Mucosa of stomach (tissue), 1 donor: ENCODE results near the gene RNF25.

Source experiments
- H3K27me3 ChIP-seq: one replicate; pipeline ENCODE4 v1.7.0; 2013; ENCODE audit warnings: mild to moderate bottlenecking, low read length; ENCODE audit not compliant: control insufficient read depth, insufficient read depth
- H3K36me3 ChIP-seq: one replicate; pipeline ENCODE4 v1.7.0; 2013; ENCODE audit warnings: low read length; ENCODE audit not compliant: control insufficient read depth, insufficient read depth
- H3K4me1 ChIP-seq: one replicate; pipeline ENCODE4 v1.7.0; 2013; ENCODE audit warnings: mild to moderate bottlenecking, low read length; ENCODE audit not compliant: control insufficient read depth, insufficient read depth
- H3K4me3 ChIP-seq: one replicate; pipeline ENCODE4 v1.7.0; 2013; ENCODE audit warnings: low read length
- H3K9ac ChIP-seq: one replicate; pipeline ENCODE4 v1.7.0; 2013; ENCODE audit warnings: mild to moderate bottlenecking, low read length, moderate library complexity
- H3K9me3 ChIP-seq: one replicate; pipeline ENCODE4 v1.7.0; 2013; ENCODE audit warnings: mild to moderate bottlenecking, low read length, moderate library complexity; ENCODE audit not compliant: control insufficient read depth
- donor health status: Pancreatic carcinoma.

The RNF25 gene

DNA sequence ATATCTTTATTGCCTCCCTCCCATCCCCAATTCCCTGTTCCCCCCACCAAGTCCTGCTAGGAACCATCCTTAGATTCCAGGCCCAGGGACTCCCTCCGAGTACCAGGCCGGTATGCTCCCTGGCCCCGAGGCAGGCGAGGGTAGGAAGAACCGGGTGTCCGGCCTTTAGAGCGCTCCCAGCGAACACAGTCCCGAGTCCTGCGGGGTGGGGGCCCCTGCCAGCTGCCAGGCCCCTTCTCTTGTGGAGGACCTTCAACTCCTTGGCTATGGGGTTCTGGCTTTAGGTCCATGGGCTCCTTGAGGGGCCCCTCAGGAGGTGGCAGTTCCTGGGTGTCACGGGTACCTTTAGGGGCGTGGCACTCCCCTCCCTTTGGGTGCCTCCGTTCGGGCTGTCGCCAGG lies 7.9 kb downstream of the RNF25 start:
- H3K9ac ChIP-seq: no peak overlapping the region
- H3K4me1 ChIP-seq: no peaks in the 10 kb centered on the region
- H3K36me3 ChIP-seq: peaks cover 16% of the 10 kb centered on the region
- H3K4me3 ChIP-seq: no peak overlapping the region
- no peaks in the 10 kb centered on the region for H3K9me3 ChIP-seq
- H3K27me3 ChIP-seq: no peaks in the 10 kb centered on the region

DNA sequence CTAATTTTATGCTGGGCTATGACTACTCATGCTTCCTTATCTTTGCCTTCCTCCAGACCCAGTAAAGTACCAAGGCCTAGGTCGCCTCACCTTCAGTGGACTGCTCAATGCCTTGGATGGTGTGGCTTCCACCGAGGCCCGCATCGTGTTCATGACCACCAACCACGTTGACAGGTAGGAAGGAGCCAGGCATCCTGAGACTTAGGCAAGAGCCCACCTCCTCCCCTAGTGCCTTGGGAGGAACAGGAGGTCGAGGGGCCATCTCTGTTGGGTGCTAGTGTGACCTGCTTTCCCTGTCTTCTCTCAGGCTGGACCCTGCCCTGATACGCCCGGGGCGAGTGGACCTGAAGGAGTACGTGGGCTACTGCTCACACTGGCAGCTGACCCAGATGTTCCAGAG lies 9.0 kb downstream of the RNF25 start:
- Histone ChIP-seq H3K9me3 (no peaks in the 10 kb centered on the region), H3K27me3 (no peaks in the 10 kb centered on the region), H3K36me3 (peaks cover 12% of the 10 kb centered on the region), H3K4me3 (no peak overlapping the region), H3K9ac (no peak overlapping the region), H3K4me1 (no peaks in the 10 kb centered on the region)

DNA sequence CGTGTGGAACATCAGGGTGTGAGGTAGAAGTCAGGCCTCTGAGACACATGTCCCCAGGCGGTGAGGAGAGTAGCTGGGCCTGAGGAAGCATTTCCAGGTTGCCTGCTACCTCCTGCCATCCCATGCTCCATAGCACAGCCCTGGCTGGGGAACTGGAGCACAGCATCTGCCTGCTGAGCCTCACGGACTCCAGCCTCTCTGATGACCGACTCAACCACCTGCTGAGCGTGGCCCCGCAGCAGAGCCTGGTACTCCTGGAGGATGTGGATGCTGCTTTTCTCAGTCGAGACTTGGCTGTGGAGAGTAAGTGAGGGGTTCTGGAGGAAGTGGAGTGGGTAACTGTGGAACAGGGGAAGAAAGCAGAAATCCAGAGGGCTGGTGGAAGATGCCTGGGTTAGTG lies 9.4 kb downstream of the RNF25 start:
- Histone ChIP-seq H3K9ac (no peak overlapping the region), H3K36me3 (peaks cover 12% of the 10 kb centered on the region), H3K9me3 (no peaks in the 10 kb centered on the region), H3K4me1 (no peaks in the 10 kb centered on the region), H3K4me3 (no peak overlapping the region), H3K27me3 (no peaks in the 10 kb centered on the region)

DNA sequence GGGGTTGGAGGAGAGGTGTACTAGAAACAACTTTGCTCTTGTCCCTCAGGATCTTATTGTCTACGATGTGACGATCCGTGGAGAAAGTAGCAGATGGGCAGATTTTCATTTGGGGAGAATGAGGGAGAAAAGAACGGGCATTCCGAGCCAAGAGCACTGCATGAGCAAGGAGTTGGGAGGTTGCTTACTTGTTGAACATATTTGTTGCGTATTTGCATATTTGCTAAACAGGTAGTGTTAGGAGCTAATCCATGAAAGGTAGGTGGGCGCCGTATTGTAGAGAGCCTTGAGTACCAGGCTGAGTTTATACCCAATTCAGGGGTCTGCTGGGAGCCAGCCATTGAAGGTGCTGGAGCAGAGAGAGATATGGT lies 11.8 kb downstream of the RNF25 start:
- Histone ChIP-seq H3K9me3 (no peaks in the 10 kb centered on the region), H3K36me3 (peaks cover 12% of the 10 kb centered on the region), H3K4me3 (peak overlapping the region; percentile 61), H3K9ac (peak overlapping the region; percentile 74), H3K4me1 (no peaks in the 10 kb centered on the region), H3K27me3 (no peaks in the 10 kb centered on the region)

DNA sequence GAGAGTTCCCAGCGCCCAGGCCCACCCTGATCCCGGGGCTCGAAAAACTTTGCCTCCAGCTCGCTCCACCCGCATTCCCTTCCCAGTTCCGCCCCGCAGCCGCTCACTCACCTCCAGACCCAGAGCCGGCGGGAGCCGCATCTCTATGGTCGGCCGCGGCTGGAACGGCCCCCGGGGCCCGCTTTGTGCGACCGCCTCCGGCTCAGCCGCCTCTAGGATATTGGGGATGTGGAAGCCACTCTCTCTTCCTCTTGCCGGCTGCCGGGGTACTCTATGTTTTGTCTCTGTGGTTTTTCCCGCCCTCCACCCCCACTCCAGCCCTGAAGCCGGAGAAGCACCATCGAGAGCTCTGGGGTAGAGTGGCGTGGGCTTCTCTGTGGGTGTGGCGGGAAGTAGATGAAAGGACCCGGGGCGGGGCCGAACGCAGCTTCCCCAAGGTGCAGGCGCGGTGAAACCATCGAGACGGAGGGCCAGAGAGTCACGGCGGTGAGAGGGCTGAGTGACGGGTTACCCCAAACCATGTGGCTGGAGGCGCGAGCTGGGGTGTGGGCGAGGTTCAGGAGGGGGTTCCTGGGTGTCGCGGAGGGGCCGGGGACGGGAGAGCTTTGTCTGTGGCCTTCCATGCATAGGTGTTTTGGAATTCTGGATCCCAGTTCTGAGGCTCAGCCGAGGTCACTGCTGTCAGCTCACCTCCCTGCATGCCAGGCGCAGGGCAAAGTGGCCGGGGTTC lies 12.4 kb downstream of the RNF25 start, which contains the start of the genes BCS1L and ZNF142:
Gene BCS1L, plus strand, starts transcription at position 426 of the 730 bp plus-strand sequence. CDS start 1,305 bp downstream, outside the sequence.
Gene ZNF142, minus strand, starts transcription at position 366 of the 730 bp plus-strand sequence. CDS start 3,194 bp downstream, outside the sequence.
- peaks cover 8% of the 10 kb centered on the region for H3K36me3 ChIP-seq
- H3K27me3 ChIP-seq: no peaks in the 10 kb centered on the region
- H3K4me3 ChIP-seq: peak within 1 kb of the TSS; percentile 61
- no peaks in the 10 kb centered on the region for H3K9me3 ChIP-seq
- H3K4me1 ChIP-seq: no peaks in the 10 kb centered on the region
- H3K9ac ChIP-seq: peak within 1 kb of the TSS; percentile 74

DNA sequence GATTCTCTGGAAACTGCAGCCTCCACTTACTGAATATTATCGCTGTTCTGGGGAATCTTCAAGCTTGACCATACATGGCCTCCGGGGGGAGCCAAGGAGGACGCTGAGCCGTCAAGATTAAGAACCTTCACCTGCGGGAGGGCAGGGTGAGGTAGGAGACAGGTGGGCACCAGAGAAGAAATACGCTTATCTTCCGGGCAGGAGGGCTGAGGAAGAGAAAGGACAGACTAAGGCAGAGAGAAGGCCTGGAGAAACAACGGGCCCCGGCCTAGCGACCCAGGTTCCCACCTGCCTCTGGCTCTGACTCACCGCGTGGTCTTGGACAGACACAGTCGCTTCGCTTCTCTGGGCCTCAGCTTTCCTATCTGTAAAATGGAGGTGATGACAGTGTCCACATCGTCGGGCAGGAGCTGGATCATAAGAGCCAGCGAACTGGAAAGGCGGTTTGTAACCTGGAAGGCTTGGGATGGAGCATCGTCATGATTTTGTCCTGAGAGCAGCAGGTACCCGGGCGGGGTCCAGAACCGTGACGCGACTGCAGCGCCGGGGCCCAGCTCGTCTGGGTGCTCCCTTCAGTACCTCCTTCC lies 13.0 kb downstream of the RNF25 start:
- Histone ChIP-seq H3K9me3 (no peaks in the 10 kb centered on the region), H3K4me3 (peak overlapping the region; percentile 61), H3K4me1 (no peaks in the 10 kb centered on the region), H3K36me3 (peaks cover 5% of the 10 kb centered on the region), H3K27me3 (no peaks in the 10 kb centered on the region), H3K9ac (peak overlapping the region; percentile 74)

DNA sequence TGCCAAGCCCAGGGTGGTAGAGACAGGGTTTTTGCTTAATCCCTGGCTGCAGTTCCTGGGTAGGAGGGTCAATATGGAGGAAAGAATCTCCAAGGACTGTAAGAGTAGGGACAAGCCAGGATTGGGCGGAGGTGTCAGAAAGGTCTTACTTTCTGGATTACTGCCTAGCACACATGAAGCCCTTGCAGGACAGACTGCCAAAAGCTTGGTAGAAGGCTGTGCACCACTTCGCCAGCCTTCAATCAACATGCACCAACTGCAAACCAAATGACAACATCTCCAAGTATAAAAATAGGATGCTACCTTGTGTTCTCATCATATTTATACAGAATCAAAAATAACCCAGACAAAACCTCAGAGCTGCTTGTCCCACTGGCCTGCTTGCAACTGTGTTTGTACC lies 16.1 kb downstream of the RNF25 start:
- Histone ChIP-seq H3K9ac (no peak overlapping the region), H3K27me3 (no peaks in the 10 kb centered on the region), H3K4me3 (no peak overlapping the region), H3K9me3 (no peaks in the 10 kb centered on the region), H3K36me3 (no peaks in the 10 kb centered on the region), H3K4me1 (no peaks in the 10 kb centered on the region)

DNA sequence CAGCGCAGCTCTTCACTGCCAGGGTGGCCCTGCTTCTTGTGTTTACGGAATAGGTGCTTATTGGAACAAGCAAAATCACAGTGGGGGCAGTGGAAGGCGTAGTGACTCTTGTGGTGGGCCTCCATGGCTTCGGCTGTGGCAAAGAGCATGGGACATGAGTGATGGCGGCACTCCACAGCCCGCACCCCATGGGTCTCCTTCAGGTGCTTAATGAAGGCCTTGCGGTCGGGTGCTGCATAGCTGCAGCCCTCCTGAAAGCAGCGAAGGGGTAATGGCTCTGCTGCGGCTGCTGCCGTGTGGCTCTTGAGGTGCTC lies 23.1 kb downstream of the RNF25 start:
- Histone ChIP-seq H3K9me3 (no peaks in the 10 kb centered on the region), H3K4me1 (no peaks in the 10 kb centered on the region), H3K36me3 (peaks cover 18% of the 10 kb centered on the region), H3K4me3 (no peak overlapping the region), H3K9ac (no peak overlapping the region), H3K27me3 (no peaks in the 10 kb centered on the region)

DNA sequence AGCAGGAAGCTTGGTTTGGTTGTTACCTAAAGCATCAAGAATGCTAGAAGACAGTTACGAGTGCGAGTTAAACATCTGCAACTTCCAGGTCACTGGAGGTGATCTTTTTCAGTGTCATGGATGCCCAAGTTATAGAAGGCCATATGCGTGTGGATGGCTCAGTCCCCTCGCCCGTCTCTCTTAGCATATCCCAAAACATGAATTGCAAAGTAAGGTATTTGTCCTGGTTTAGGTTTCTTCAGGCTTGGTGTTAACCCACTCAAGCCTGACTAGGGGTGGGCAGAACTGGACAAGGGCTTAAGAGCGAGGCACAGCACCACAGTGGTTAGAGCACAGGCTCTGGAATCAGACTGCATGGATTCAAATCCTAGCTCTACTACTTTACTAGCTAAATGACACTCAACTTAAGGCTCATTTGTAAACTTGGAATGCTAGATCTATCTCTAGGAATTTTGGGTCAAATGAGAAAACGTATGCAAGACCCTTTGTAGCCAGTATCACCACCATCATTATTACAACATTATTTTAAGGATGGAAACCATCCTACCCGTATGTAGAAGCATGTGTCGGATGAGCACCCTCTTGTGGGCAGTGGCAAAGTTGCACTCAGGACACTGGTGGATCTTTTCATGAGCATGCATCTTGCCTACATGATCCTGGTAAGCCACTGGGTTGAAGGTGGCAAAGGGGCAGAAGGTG lies 23.6 kb downstream of the RNF25 start:
- H3K9ac ChIP-seq: no peak overlapping the region
- H3K27me3 ChIP-seq: no peaks in the 10 kb centered on the region
- H3K4me1 ChIP-seq: no peaks in the 10 kb centered on the region
- peaks cover 18% of the 10 kb centered on the region for H3K36me3 ChIP-seq
- H3K9me3 ChIP-seq: no peaks in the 10 kb centered on the region
- H3K4me3 ChIP-seq: no peak overlapping the region

DNA sequence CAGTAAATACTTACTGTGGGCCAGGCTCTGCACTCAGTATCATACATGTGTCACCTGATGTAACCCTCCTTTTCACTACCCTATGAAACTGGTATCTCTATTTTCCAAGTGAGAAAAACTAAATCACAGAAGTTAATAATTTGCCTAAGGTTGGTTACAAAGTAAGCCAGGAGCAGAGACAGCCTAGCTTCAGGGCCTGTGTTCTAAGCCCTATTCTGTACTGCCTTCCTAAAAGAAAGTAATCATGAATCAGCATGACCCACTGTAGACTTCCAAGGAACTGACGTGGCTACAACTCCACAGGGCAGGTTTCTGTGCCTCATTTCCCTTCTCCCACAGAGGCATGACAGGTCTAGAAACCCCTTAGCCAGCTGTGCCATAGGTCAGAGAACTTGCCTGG lies 26.7 kb downstream of the RNF25 start:
- H3K9me3 ChIP-seq: no peaks in the 10 kb centered on the region
- H3K27me3 ChIP-seq: no peaks in the 10 kb centered on the region
- H3K4me1 ChIP-seq: no peaks in the 10 kb centered on the region
- H3K36me3 ChIP-seq: peaks cover 18% of the 10 kb centered on the region
- H3K4me3 ChIP-seq: no peak overlapping the region
- H3K9ac ChIP-seq: peak overlapping the region; percentile 26

DNA sequence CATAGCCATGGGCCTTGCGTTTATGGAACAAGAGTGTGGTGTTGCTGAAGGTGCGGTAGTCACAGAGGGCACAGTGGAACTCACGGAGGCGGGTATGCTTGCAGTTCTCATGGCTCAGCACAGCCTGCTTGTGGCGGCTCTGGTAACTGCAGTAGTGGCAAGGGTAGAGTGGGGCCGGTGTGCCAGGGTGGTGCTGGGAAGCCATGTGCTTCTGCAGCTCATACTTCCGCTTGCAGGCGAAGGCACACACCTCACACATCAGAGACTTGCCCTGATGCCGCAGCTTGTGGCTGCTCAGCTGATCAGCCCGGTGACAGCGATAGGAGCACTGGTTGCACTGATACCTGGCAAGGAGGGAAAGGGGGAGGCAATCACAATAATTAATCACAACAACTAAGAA lies 27.1 kb downstream of the RNF25 start:
- no peak overlapping the region for H3K4me3 ChIP-seq
- no peaks in the 10 kb centered on the region for H3K27me3 ChIP-seq
- peaks cover 18% of the 10 kb centered on the region for H3K36me3 ChIP-seq
- no peaks in the 10 kb centered on the region for H3K9me3 ChIP-seq
- no peaks in the 10 kb centered on the region for H3K4me1 ChIP-seq
- H3K9ac ChIP-seq: no peak overlapping the region

DNA sequence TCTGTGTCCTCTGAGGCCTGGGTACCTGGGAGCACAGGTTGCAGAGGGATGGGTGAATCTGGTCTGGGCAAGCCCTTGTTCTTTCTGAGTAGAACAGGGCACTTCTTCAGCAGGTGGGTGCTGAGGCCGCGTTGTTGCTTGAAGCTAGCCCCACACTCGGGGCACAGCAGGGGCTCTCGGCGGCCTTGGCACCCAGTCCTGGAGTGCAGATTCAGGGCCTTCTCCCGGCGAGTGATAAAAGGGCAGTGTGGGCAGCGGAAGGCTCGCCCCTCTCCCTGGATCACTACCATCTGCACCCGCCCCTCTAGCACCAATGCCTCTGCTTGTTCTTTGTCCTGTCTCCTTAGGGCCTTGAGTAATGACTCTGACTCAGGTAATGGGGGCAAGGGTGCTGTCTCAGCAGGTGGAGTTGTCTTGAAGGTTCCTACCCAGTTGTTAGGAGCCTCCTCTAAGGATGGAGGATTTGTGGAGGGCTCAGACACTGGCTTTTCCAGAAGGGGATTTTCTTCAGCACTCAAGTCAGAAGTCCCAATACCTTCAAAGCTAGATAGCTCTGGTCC lies 28.0 kb downstream of the RNF25 start:
- Histone ChIP-seq H3K9me3 (no peaks in the 10 kb centered on the region), H3K36me3 (peaks cover 24% of the 10 kb centered on the region), H3K9ac (no peak overlapping the region), H3K27me3 (no peaks in the 10 kb centered on the region), H3K4me3 (no peak overlapping the region), H3K4me1 (no peaks in the 10 kb centered on the region)
